H1 (cell line): Measurements from ENCODE around the gene TAF4. TPM values are rescaled to one million over a fixed set of nuclear protein-coding genes. Genes with fewer than 3 reads are reported as not detected.

Source experiments
- CTCF ChIA-PET: fragments of 300-600 bp; sonication (Branson Sonifier 250); formaldehyde crosslinking; loops from one replicate; lab custom pipeline; 2021; ENCODE audit not compliant: partially characterized antibody; lab: Charles Lee
- POLR2A ChIA-PET: fragments of 300-600 bp; sonication (Branson Sonifier 250); formaldehyde crosslinking; loops from one replicate; lab custom pipeline; 2021; ENCODE audit warnings: inconsistent platforms; ENCODE audit not compliant: partially characterized antibody; lab: Charles Lee
- DNase-seq, 2 experiments: peaks; one replicate each; pipeline versions ENCODE4 v3.0.0 to v3.0.0-alpha.2; 2010 to 2022; ENCODE audit warnings: low spot score in 2 of 2, low read depth in 1 of 2, mixed read lengths in 1 of 2
- FAIRE-seq: peaks from 2 replicates; lab custom pipeline; 2011; peaks lifted over from hg19 to GRCh38; lab: Jason Lieb, UNC
- H2AFZ ChIP-seq: 2 replicates; pipeline ENCODE4 v1.8.1; 2012; ENCODE audit warnings: low read length, inconsistent platforms
- H2AK5ac ChIP-seq: 2 replicates; pipeline ENCODE4 v1.6.1; 2013; ENCODE audit warnings: low read depth, low read length
- H2BK120ac ChIP-seq: replicated peaks from 2 replicates; pipeline ENCODE3; 2013; ENCODE audit warnings: low read depth, low read length, inconsistent platforms
- H2BK12ac ChIP-seq: 2 replicates; pipeline ENCODE4 v1.6.1; 2013; ENCODE audit warnings: low read depth, low read length
- H2BK15ac ChIP-seq: 2 replicates; pipeline ENCODE4 v1.6.1; 2013; ENCODE audit warnings: low read length
- H2BK20ac ChIP-seq: 2 replicates; pipeline ENCODE4 v1.6.1; 2013; ENCODE audit warnings: low read length
- H2BK5ac ChIP-seq: 2 replicates; pipeline ENCODE4 v1.6.1; 2013; ENCODE audit warnings: low read depth, low read length
- H3K14ac ChIP-seq: 2 replicates; pipeline ENCODE4 v1.6.1; 2013; ENCODE audit warnings: inconsistent platforms; ENCODE audit not compliant: insufficient read length
- H3K18ac ChIP-seq: 2 replicates; pipeline ENCODE4 v1.6.1; 2013; ENCODE audit warnings: low read length; ENCODE audit errors: extremely low read depth
- H3K23ac ChIP-seq: 2 replicates; pipeline ENCODE4 v1.6.1; 2013; ENCODE audit warnings: inconsistent platforms; ENCODE audit not compliant: insufficient read length
- H3K23me2 ChIP-seq: 2 replicates; pipeline ENCODE4 v1.6.1; 2013; ENCODE audit warnings: low read depth, low read length
- H3K27ac ChIP-seq: 2 replicates; pipeline ENCODE4 v1.6.1; 2011; ENCODE audit warnings: low read depth, low read length, inconsistent platforms
- H3K27me3 ChIP-seq, 4 experiments: replicated peaks in 1 of 4; 1 replicate in 1 of 4; 2 replicates in 3 of 4; pipeline versions ENCODE4 v1.6.1 to v1.8.1; 2011 to 2013; ENCODE audit warnings: low read length in 3 of 4, mild to moderate bottlenecking in 3 of 4, inconsistent platforms in 2 of 4, mixed read lengths in 2 of 4, moderate library complexity in 1 of 4; ENCODE audit not compliant: control insufficient read depth in 3 of 4, insufficient read depth in 3 of 4; ENCODE audit errors: extremely low read depth in 1 of 4
- H3K36me3 ChIP-seq, 4 experiments: 2 replicates each; pipeline versions ENCODE4 v1.6.1 to v1.8.1; 2011 to 2013; ENCODE audit warnings: mild to moderate bottlenecking in 4 of 4, low read length in 3 of 4, moderate library complexity in 2 of 4, control low read depth in 1 of 4, inconsistent platforms in 1 of 4; ENCODE audit not compliant: insufficient read depth in 4 of 4, control insufficient read depth in 2 of 4
- H3K4ac ChIP-seq: replicated peaks from 2 replicates; pipeline ENCODE3; 2013; ENCODE audit warnings: low read length, low read depth, mixed read lengths, inconsistent platforms; ENCODE audit not compliant: insufficient read length
- H3K4me1 ChIP-seq, 4 experiments: replicated peaks in 1 of 4; 1 replicate in 1 of 4; 2 replicates in 3 of 4; pipeline versions ENCODE4 v1.6.1 to v1.8.1; 2011 to 2013; ENCODE audit warnings: low read length in 3 of 4, inconsistent platforms in 2 of 4, mixed read lengths in 1 of 4; ENCODE audit not compliant: insufficient read depth in 4 of 4, control insufficient read depth in 3 of 4
- H3K4me2 ChIP-seq, 2 experiments: 2 replicates each; pipeline versions ENCODE4 v1.6.1 to v1.8.1; 2011 to 2013; ENCODE audit warnings: low read depth in 2 of 2, low read length in 2 of 2, control low read depth in 1 of 2, inconsistent platforms in 1 of 2, mild to moderate bottlenecking in 1 of 2; ENCODE audit not compliant: insufficient read depth in 1 of 2
- H3K4me3 ChIP-seq, 4 experiments: fragments of 200-600, 300-600 bp in 1 of 4; sonication (generic), shearing (Covaris generic), sonication (Bioruptor Twin) in 1 of 4; 2 replicates each; pipeline versions ENCODE4 v1.5.1 to v1.8.1; 2011 to 2016; ENCODE audit warnings: low read length in 4 of 4, low read depth in 3 of 4, control low read depth in 2 of 4, inconsistent platforms in 2 of 4, mild to moderate bottlenecking in 2 of 4, mixed read lengths in 1 of 4, moderate library complexity in 1 of 4; ENCODE audit not compliant: insufficient read depth in 2 of 4; ENCODE audit errors: extremely low read depth in 1 of 4
- H3K56ac ChIP-seq: replicated peaks from 2 replicates; pipeline ENCODE3; 2013; ENCODE audit warnings: low read depth, mild to moderate bottlenecking, mixed read lengths, low read length, inconsistent platforms; ENCODE audit not compliant: insufficient read length
- H3K79me1 ChIP-seq: 2 replicates; pipeline ENCODE4 v1.6.1; 2013; ENCODE audit warnings: low read depth, low read length, control low read depth
- H3K79me2 ChIP-seq, 2 experiments: 2 replicates each; pipeline versions ENCODE4 v1.6.1 to v1.8.1; 2012 to 2013; ENCODE audit warnings: low read length in 2 of 2, mild to moderate bottlenecking in 2 of 2, inconsistent platforms in 1 of 2; ENCODE audit not compliant: insufficient read depth in 2 of 2, control insufficient read depth in 1 of 2
- H3K9ac ChIP-seq, 4 experiments: replicated peaks in 1 of 4; 1 replicate in 1 of 4; 2 replicates in 3 of 4; pipeline versions ENCODE4 v1.6.1 to v1.8.1; 2011 to 2013; ENCODE audit warnings: low read depth in 3 of 4, low read length in 3 of 4, control low read depth in 2 of 4, mild to moderate bottlenecking in 2 of 4, moderate library complexity in 2 of 4, inconsistent platforms in 1 of 4; ENCODE audit errors: extremely low read depth in 1 of 4
- H3K9me3 ChIP-seq, 2 experiments: 2 replicates each; pipeline versions ENCODE4 v1.6.1 to v1.8.1; 2012 to 2013; ENCODE audit warnings: mild to moderate bottlenecking in 2 of 2, moderate library complexity in 2 of 2, control low read depth in 1 of 2, inconsistent platforms in 1 of 2, low read depth in 1 of 2, low read length in 1 of 2, mixed read lengths in 1 of 2; ENCODE audit not compliant: insufficient read depth in 2 of 2
- H4K20me1 ChIP-seq, 2 experiments: replicated peaks in 1 of 2; 2 replicates each; pipeline versions ENCODE3 to v1.8.1; 2011 to 2013; ENCODE audit warnings: inconsistent platforms in 2 of 2, low read length in 2 of 2, mild to moderate bottlenecking in 1 of 2; ENCODE audit not compliant: insufficient read depth in 2 of 2, control insufficient read depth in 1 of 2
- H4K5ac ChIP-seq: 2 replicates; pipeline ENCODE4 v1.6.1; 2013; ENCODE audit warnings: low read length, low read depth, mixed read lengths, inconsistent platforms; ENCODE audit not compliant: insufficient read length
- H4K8ac ChIP-seq: 2 replicates; pipeline ENCODE4 v1.8.0; 2013; ENCODE audit warnings: mild to moderate bottlenecking, moderate library complexity, low read length, inconsistent platforms; ENCODE audit not compliant: insufficient read depth; ENCODE audit errors: extremely low read depth
- H4K91ac ChIP-seq: replicated peaks from 2 replicates; pipeline ENCODE3; 2013; ENCODE audit warnings: low read length, mixed read lengths, inconsistent platforms; ENCODE audit not compliant: insufficient read length
- BRCA1 ChIP-seq: IDR thresholded peaks from 2 replicates; pipeline ENCODE4 v1.6.1; 2012; ENCODE audit warnings: low read depth, low read length, improper control_type of control experiment
- CEBPB ChIP-seq: IDR thresholded peaks from 2 replicates; pipeline ENCODE4 v1.6.1; 2012; ENCODE audit warnings: low read depth, low read length
- CHD1 ChIP-seq: IDR thresholded peaks from 2 replicates; pipeline ENCODE4 v1.6.1; 2012; ENCODE audit warnings: low read depth, low read length, improper control_type of control experiment
- EZH2 ChIP-seq: fragments of 200-600 bp; sonication (generic); IDR thresholded peaks from 2 replicates; pipeline ENCODE4 v1.7.1; 2012; ENCODE audit warnings: low read depth, mild to moderate bottlenecking, moderate library complexity, low read length, inconsistent platforms; ENCODE audit not compliant: severe bottlenecking
- NANOG ChIP-seq: IDR thresholded peaks from 2 replicates; pipeline ENCODE4 v1.6.1; 2011; ENCODE audit warnings: low read length, low read depth, mild to moderate bottlenecking, inconsistent platforms; ENCODE audit not compliant: insufficient read depth, poor library complexity, severe bottlenecking
- POLR2A ChIP-seq, 2 experiments: IDR thresholded peaks; 1 replicate in 1 of 2; 2 replicates in 1 of 2; pipeline ENCODE4 v1.6.1; 2011; ENCODE audit warnings: low read depth in 2 of 2, low read length in 2 of 2, mild to moderate bottlenecking in 2 of 2; ENCODE audit errors: control extremely low read depth in 1 of 2
- RAD21 ChIP-seq, 2 experiments: IDR thresholded peaks in 1 of 2; conservative IDR thresholded peaks in 1 of 2; 2 replicates each; pipeline ENCODE4 v1.6.1; 2011; ENCODE audit warnings: low read depth in 2 of 2, low read length in 2 of 2, improper control_type of control experiment in 1 of 2, inconsistent platforms in 1 of 2, mild to moderate bottlenecking in 1 of 2, moderate library complexity in 1 of 2
- RFX5 ChIP-seq: IDR thresholded peaks from 2 replicates; pipeline ENCODE4 v1.6.1; 2011; ENCODE audit warnings: low read depth, low read length, improper control_type of control experiment, borderline replicate concordance
- SP2 ChIP-seq: IDR thresholded peaks from 2 replicates; pipeline ENCODE4 v1.6.1; 2012; ENCODE audit warnings: mild to moderate bottlenecking, low read length, inconsistent platforms
- SP4 ChIP-seq: IDR thresholded peaks from 2 replicates; pipeline ENCODE4 v1.6.1; 2012; ENCODE audit warnings: low read length, inconsistent platforms
- ZNF274 ChIP-seq: IDR thresholded peaks from 2 replicates; pipeline ENCODE4 v1.7.0; 2012; ENCODE audit warnings: low read length, borderline replicate concordance; ENCODE audit errors: extremely low read depth
- WGBS, 2 experiments: shearing (Covaris generic) in 1 of 2; methylation state at CpG; one replicate each; pipeline versions ENCODE4 v1.1.6 to v1.1.7; 2013 to 2015; ENCODE audit warnings: low lambda C conversion rate in 2 of 2, mixed read lengths in 2 of 2, inconsistent platforms in 1 of 2, low coverage in 1 of 2, missing lambda C conversion rate in 1 of 2; ENCODE audit not compliant: insufficient replicate concordance in 2 of 2, insufficient coverage in 1 of 2, insufficient read length in 1 of 2; ENCODE audit errors: extremely low coverage in 1 of 2, missing lambda C conversion rate in 1 of 2; 5-methylcytosine and 5-hydroxymethylcytosine counted together
- polyA plus RNA-seq, 7 experiments: library from polyadenylated mRNA; depleted of rRNA in 3 of 7; stranded (reverse) in 5 of 7; unstranded in 2 of 7; fragments of >200 nt in 5 of 7; fragments of 200-250 nt in 2 of 7; gene quantifications; 1 replicate in 5 of 7; 2 replicates in 1 of 7; 4 replicates in 1 of 7; pipeline versions ENCODE4 v1.2.1 to v1.2.3, GENCODE V29; 2011 to 2013; ENCODE audit warnings: missing spikeins in 2 of 7, mixed read lengths in 2 of 7
- total RNA-seq: library from RNA; stranded (reverse); fragmentation: NEBNext Ultra II Directional; extraction: Animal tissue kit (Norgen Biotek cat#: 25700); gene quantifications from 2 replicates; pipeline ENCODE4 v1.2.1, GENCODE V29; 2021
- TF ChIP-seq, protein P1 (sequence below): IDR thresholded peaks from 2 replicates; pipeline ENCODE4 v1.6.1; 2012; ENCODE audit warnings: inconsistent platforms

The TAF4 gene
- total and polyA plus RNA-seq, 2 of the 8 experiments (the other 6 are each of a cell fraction or from before 2014, with no cell fraction given) = 16.0 to 30.1 TPM

DNA sequence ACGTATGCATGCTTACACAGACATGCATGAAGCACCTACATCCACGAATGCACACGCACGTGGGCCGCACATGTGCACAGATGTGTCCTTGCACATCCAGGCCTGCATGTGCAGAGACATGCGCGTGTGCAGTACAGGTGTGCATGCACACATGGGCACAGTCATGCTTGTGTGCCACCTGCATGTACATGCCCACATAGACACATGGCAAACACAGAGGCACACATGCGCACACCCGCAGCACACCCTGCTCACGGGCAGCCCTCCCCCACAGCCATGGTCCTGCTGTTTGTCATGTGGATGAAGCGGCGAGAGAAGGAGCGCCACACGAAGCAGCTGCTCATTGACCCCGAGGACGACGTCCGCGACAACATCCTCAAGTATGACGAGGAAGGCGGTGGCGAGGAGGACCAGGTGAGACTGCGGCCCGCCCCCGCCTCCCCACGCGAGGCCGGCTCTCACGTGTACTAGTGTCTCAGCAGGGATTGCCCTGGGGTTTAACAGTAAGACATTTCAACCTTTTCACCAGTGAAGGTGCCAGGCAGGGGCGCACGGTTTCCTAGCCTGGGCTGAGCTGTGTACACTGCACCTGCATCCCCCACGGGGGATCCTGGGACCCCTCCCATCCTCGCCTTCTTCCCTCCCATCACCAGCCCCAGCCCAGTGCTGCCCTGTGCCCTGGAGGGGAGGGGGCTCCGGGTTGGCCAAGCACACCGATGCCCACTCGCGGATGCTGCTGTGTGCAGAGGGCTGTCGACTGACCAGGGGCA is 132.8 kb downstream of the TAF4 start:
- no peak overlapping the region for H2AFZ ChIP-seq
- 91% methylated on average over 35 of the region's 38 CpGs; no CpG with 5 or more reads in 1 of the 2 experiments for WGBS, 2 experiments
- peak overlapping the region in 1 of 4 experiments; percentile 13; a peak in 1 of 7 replicates for H3K9ac ChIP-seq
- H2BK120ac ChIP-seq = no peak overlapping the region
- H3K36me3 ChIP-seq = no peaks in the 10 kb centered on the region; a peak in 1 of 8 replicates
- no peak overlapping the region for H3K18ac ChIP-seq
- H3K56ac ChIP-seq = no peak overlapping the region
- H3K4me3 ChIP-seq = no peak overlapping the region
- no peak overlapping the region for H3K4ac ChIP-seq
- H3K9me3 ChIP-seq = no peaks in the 10 kb centered on the region; a peak in 1 of 4 replicates
- no peak overlapping the region for H3K27ac ChIP-seq
- no peak overlapping the region for H2BK20ac ChIP-seq
- peaks cover 0 to 27% (median 8%) of the 10 kb centered on the region in 4 experiments; a peak in 5 of 7 replicates for H3K4me1 ChIP-seq
- peaks cover 0 to 3% of the 10 kb centered on the region in 2 experiments for H4K20me1 ChIP-seq
- no peak overlapping the region for H3K23ac ChIP-seq
- ChIA-PET POLR2A (interaction anchor here (0.6 to 0.7 kb wide), 2 partner anchors 19 to 281 kb away, joined by 3 read pairs; no protein-coding TSS in a partner anchor), CTCF (interaction anchor here (0.8 to 1.0 kb wide), 2 partner anchors 21 to 64 kb away, joined by 3 to 4 read pairs; no protein-coding TSS in a partner anchor)
- no peaks in the 10 kb centered on the region for H3K27me3 ChIP-seq
- no peak overlapping the region for H4K5ac ChIP-seq
- H3K79me2 ChIP-seq = no peaks in the 10 kb centered on the region
- no peaks in the 10 kb centered on the region for H3K23me2 ChIP-seq
- no peak overlapping the region for H2BK15ac ChIP-seq
- FAIRE-seq = no peak
- no peak overlapping the region; the same call in 1 of the 2 replicates for H4K8ac ChIP-seq
- H2BK12ac ChIP-seq = no peak overlapping the region
- no peak overlapping the region for H4K91ac ChIP-seq
- no peak overlapping the region for H3K4me2 ChIP-seq
- H2AK5ac ChIP-seq = peak overlapping the region; percentile 57; the same call in 1 of the 2 replicates
- no peak overlapping the region for H3K14ac ChIP-seq
- no peak overlapping the region for H2BK5ac ChIP-seq
- DNase-seq = peak in 1 of 2 experiments; percentile 45
- no peaks in the 10 kb centered on the region for H3K79me1 ChIP-seq
- no peak for TF ChIP-seq RAD21 (IDR thresholded peaks at IDR 0.05 in 1 of 2, conservative IDR thresholded peaks at IDR 0.05 in 1 of 2; ENCODE audit: low read depth in 2 of 2, low read length in 2 of 2)
- TF ChIP-seq BRCA1 = no peak
- TF ChIP-seq CHD1 = no peak
- no peak for TF ChIP-seq NANOG
- no peak for TF ChIP-seq SP4
- TF ChIP-seq, protein P1, sequence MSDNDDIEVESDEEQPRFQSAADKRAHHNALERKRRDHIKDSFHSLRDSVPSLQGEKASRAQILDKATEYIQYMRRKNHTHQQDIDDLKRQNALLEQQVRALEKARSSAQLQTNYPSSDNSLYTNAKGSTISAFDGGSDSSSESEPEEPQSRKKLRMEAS = no peak
- no peak for TF ChIP-seq POLR2A (IDR thresholded peaks at IDR 0.05; ENCODE audit: control extremely low read depth in 1 of 2, low read depth in 2 of 2, low read length in 2 of 2)
- no peak for TF ChIP-seq EZH2
- no peak for TF ChIP-seq SP2
- TF ChIP-seq ZNF274 = no peak
- no peak for TF ChIP-seq CEBPB
- TF ChIP-seq RFX5 = no peak
